SH-SY5Y (cell line): ENCODE measurements around the gene STX1A.

ENCODE experiments used
- GATA2 ChIP-seq: IDR thresholded peaks from 2 replicates; pipeline ENCODE4 v1.6.1; 2011; ENCODE audit warnings: mild to moderate bottlenecking, low read depth, low read length
- GATA3 ChIP-seq: IDR thresholded peaks from 2 replicates; pipeline ENCODE4 v1.6.1; 2011; ENCODE audit warnings: low read depth, mild to moderate bottlenecking, low read length, moderate library complexity

The STX1A gene

GRCh38 chr7:73740212-73740611, 20.7 kb upstream of the STX1A start:
- TF ChIP-seq GATA3, result no peak
- no peak for TF ChIP-seq GATA2

DNA sequence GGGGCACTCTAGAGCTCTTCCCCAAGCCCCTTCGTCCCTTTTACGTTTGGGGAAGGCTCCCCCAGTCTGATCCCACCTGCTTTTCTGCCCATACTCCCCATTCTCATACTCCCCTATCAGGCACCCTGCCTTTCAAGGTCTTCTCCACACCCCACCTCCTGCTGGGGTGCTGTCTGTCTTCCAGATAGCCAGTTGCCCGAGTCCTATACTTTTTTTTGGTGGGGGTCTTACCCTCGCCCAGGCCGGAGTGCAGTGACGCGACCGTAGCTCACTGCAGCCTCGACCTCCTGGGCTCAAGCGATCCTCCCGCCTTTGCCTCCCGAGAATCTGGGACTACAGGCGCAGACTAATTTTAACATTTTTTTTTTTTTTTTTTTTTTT, 19.9 kb upstream of the STX1A start:
- TF ChIP-seq GATA2, result no peak
- TF ChIP-seq GATA3, result no peak

DNA sequence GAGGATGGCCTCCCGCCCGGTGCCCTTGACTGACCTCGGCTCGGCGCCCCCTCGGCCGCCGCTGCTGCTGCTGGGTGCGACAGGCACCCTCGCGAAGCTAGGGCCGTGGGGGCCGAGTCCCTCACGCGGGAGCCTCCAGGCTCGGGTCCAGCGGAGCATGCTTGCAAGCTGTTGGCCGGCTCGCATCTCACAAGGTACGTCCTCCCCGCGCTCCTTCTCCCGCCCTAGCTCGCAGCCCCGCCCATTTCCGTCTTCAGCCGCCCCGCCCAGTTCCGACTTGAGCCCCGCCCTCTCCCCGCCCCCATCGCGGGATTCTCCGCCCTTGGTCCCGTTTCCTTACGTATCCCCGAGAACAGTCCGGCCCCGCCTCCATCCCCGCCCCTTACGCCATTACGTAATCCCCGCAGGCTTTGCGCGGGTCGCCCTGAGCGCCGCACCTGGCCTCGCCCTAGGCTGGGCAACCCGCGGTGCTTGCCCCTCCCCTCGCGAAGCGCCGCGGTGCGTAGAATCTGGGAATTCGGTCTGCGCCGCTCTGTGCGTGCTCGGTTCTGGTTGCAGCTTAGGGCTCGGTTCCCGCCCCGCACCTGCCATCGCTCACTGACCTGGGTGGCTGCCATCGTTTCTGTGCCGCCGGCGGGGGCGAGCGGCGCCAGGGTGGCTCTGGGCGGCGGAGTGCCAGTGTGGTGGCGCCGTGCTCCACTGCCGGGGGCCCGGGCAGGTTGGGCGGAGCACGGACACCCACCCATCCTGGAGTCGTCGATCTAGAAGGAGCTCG, 19.3 kb upstream of the STX1A start, which contains the start of gene ABHD11:
ABHD11 (minus strand) TSS at position 191 of the 775 bp plus-strand sequence; CDS start at position 159, 32 bp downstream.
- TF ChIP-seq GATA2 (no peak), GATA3 (no peak)

GRCh38 chr7:73738220-73738611, 18.7 kb upstream of the STX1A start:
- no peak for TF ChIP-seq GATA3
- no peak for TF ChIP-seq GATA2

GRCh38 chr7:73737491-73738219, 18.2 kb upstream of the STX1A start:
- TF ChIP-seq GATA3 (no peak), GATA2 (no peak)

DNA sequence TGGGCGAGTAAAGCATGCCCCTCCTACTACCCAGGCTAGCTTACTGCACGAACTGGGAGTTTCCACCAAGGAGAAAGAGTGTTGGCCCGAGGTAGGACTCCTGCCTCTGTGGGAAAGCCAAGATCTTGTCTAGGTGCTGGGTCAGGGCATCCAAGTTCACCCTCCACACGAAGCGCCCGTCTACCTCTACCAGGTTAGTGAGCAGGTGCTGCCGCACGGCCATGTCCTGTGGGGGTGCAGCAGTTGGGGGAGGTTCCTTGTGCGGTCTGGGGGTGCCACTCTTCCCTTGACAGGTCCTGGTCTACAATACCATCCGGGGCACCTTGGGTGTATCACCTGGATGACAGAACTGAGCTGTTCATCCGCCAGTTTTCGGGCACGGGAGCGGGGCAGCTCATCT, 17.4 kb upstream of the STX1A start:
- TF ChIP-seq GATA3 (no peak), GATA2 (no peak)

GRCh38 chr7:73735528-73735905, 16.0 kb upstream of the STX1A start:
- TF ChIP-seq GATA2 (no peak), GATA3 (no peak)

- TF ChIP-seq GATA2, result no peak
- TF ChIP-seq GATA3, result no peak
Measured at GRCh38 chr7:73734619-73735527, 15.4 kb upstream of the STX1A start.

GRCh38 chr7:73732397-73732796, 12.9 kb upstream of the STX1A start:
- TF ChIP-seq GATA3 (no peak), GATA2 (no peak)

GRCh38 chr7:73730485-73730884, 11.0 kb upstream of the STX1A start:
- TF ChIP-seq GATA3 (no peak), GATA2 (no peak)

GRCh38 chr7:73728551-73728950, 9.1 kb upstream of the STX1A start:
- TF ChIP-seq GATA3 (no peak), GATA2 (no peak)

- TF ChIP-seq GATA3 (no peak), GATA2 (no peak)
Measured at GRCh38 chr7:73727952-73728351, 8.5 kb upstream of the STX1A start.

- TF ChIP-seq GATA3 (no peak), GATA2 (no peak)
Measured at GRCh38 chr7:73726083-73726466, 6.6 kb upstream of the STX1A start.

DNA sequence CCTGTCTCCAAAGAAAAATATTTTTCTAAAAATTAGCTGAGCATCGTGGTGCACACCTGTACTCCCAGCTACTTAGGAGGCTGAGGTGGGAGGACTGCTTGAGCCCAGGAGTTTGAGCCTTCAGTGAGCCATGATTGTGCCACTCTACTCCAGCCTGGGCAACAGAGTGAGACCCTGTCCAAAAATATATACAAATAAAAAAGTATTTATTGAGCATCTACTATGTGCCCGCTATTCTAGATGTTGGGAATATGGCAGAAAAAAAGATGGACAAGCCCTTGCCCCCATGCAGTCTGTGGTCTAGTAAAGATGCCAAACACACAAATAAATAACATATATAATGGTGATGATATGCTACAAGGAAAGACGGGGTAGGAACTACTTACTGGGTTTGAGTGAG, 4.3 kb upstream of the STX1A start:
- no peak for TF ChIP-seq GATA3
- no peak for TF ChIP-seq GATA2
